ENCODE data around the gene FCRL6.

FCRL6 gene

GRCh38 chr1:159800177-159800930 lies 1.8 kb upstream of the FCRL6 start:
- DNase-seq: no peak

- no peak for DNase-seq
These were observed 2.0 kb downstream of the FCRL6 start for GRCh38 chr1:159803956-159804689.

GRCh38 chr1:159804924-159805323 lies 2.8 kb downstream of the FCRL6 start:
- DNase-seq: no peak

- no peak for DNase-seq
These were observed 13.8 kb downstream of the FCRL6 start for GRCh38 chr1:159815926-159816325.

- DNase-seq: no peak
These were observed 15.3 kb downstream of the FCRL6 start for GRCh38 chr1:159817276-159818041.

GRCh38 chr1:159821171-159821867 lies 19.2 kb downstream of the FCRL6 start:
- DNase-seq: no peak

- DNase-seq: peak; percentile 94
These were observed 21.2 kb downstream of the FCRL6 start for GRCh38 chr1:159823406-159823805.

- DNase-seq: no peak
These were observed 23.4 kb downstream of the FCRL6 start for GRCh38 chr1:159825564-159825963.

- DNase-seq: no peak
These were observed 24.4 kb downstream of the FCRL6 start, which contains the start of gene SLAMF8 for GRCh38 chr1:159826441-159827101. Gene SLAMF8, plus strand, starts transcription at chr1:159826873. Its CDS starts 26 bp downstream, at chr1:159826899.

GRCh38 chr1:159827102-159827490 lies 24.9 kb downstream of the FCRL6 start:
- no peak for DNase-seq

GRCh38 chr1:159827549-159827948 lies 25.4 kb downstream of the FCRL6 start:
- no peak for DNase-seq

- DNase-seq: peak; percentile 12
These were observed 26.0 kb downstream of the FCRL6 start for GRCh38 chr1:159828176-159828575.

GRCh38 chr1:159828581-159829272 lies 26.6 kb downstream of the FCRL6 start:
- no peak for DNase-seq

GRCh38 chr1:159829273-159829634 lies 27.1 kb downstream of the FCRL6 start:
- DNase-seq: peak; percentile 69

GRCh38 chr1:159829822-159830465 lies 27.8 kb downstream of the FCRL6 start:
- peak; percentile 58 for DNase-seq

- DNase-seq: no peak
These were observed 28.6 kb downstream of the FCRL6 start for GRCh38 chr1:159830722-159831121.

GRCh38 chr1:159831412-159832141 lies 29.4 kb downstream of the FCRL6 start:
- peak; percentile 30 for DNase-seq

- no peak for DNase-seq
These were observed 30.1 kb downstream of the FCRL6 start for GRCh38 chr1:159832309-159832708.

GRCh38 chr1:159835356-159835755 lies 33.2 kb downstream of the FCRL6 start:
- no peak for DNase-seq

GRCh38 chr1:159835862-159836525 lies 33.8 kb downstream of the FCRL6 start:
- DNase-seq: no peak
